Measurements from ENCODE around the gene HOXD4. TPM values are rescaled to one million over a fixed set of nuclear protein-coding genes. Genes with fewer than 3 reads are reported as not detected.

Gene HOXD4
- polyA plus RNA-seq, 1 of the 3 experiments (the other 2 are of a cell fraction), result 1.0 TPM

DNA sequence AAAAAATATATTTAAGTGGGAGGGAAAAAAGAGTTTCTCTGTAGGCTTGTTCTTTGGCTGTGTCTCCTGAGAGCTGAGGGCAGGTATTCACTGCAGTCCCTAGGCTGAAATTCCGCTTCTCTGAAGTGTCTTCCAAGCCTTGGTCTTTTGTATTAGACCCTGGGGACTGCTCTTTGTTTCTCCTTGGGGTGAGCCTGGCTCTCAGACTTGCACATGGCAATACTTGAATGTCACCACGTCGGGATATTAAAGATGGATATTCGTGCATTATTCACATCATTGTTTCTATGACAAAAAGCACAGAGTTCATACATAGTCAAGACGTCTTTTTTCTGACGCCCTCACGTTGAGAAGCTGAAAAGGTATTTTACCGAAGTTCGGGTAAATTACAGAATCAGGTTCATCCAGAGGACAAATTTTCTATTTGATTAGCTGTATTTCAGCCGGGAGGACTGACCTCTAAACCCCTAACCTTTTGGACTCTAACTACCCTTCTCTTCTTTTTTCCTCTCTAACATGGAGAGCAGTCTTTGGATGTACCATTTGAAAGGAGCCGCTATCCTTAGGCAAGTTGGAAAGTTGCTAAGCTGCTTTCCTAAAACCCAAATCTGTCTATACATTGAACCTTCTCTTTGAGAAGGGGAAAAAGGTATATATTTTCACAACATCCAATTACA is 3.4 kb downstream of the HOXD4 start:
- H3K4me1 ChIP-seq (ENCODE audit: control insufficient read depth in 1 of 2, insufficient read depth in 2 of 2, low read depth in 1 of 2, low read length in 1 of 2), result peaks cover 0 to 8% of the 10 kb centered on the region in 2 experiments; a peak in 2 of 4 replicates
- no peaks in the 10 kb centered on the region for H3K27me3 ChIP-seq (ENCODE audit: insufficient read depth)
- peaks cover 0 to 27% of the 10 kb centered on the region in 2 experiments for H3K36me3 ChIP-seq (replicated peaks in 1 of 2; ENCODE audit: control insufficient read depth in 1 of 2, insufficient read depth in 2 of 2, low read length in 1 of 2)
- no peak overlapping the region for H3K4me3 ChIP-seq (ENCODE audit: low read depth in 2 of 2, low read length in 1 of 2)
- H3K27ac ChIP-seq (ENCODE audit: low read depth in 2 of 2, low read length in 1 of 2), result no peak overlapping the region
- WGBS (ENCODE audit: low lambda C conversion rate), result 95% methylated on average over 11 of the region's 11 CpGs
- no peaks in the 10 kb centered on the region for H3K9me3 ChIP-seq
- no peak overlapping the region for H2AFZ ChIP-seq (ENCODE audit: low read depth)
- H3K4me2 ChIP-seq, result no peak overlapping the region
- no peaks in the 10 kb centered on the region for H3K79me2 ChIP-seq (ENCODE audit: insufficient read depth)
- H3K9ac ChIP-seq, result no peak overlapping the region
- DNase-seq, result no peak
- no peaks in the 10 kb centered on the region for H3F3A ChIP-seq (replicated peaks; ENCODE audit: insufficient read depth)
- TF ChIP-seq EZH2phosphoT487 (IDR thresholded peaks at IDR 0.05; ENCODE audit: borderline replicate concordance, low read depth), result no peak
- TF ChIP-seq GATA2 (CRISPR knock-in tag; IDR thresholded peaks at IDR 0.05), result no peak
- TF ChIP-seq, protein P1, sequence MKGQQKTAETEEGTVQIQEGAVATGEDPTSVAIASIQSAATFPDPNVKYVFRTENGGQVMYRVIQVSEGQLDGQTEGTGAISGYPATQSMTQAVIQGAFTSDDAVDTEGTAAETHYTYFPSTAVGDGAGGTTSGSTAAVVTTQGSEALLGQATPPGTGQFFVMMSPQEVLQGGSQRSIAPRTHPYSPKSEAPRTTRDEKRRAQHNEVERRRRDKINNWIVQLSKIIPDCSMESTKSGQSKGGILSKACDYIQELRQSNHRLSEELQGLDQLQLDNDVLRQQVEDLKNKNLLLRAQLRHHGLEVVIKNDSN (IDR thresholded peaks at IDR 0.05; ENCODE audit: borderline replicate concordance, low read depth), result no peak
- TF ChIP-seq ELF1 (IDR thresholded peaks at IDR 0.05), result no peak
- no peak for TF ChIP-seq NRF1 (IDR thresholded peaks at IDR 0.05; ENCODE audit: low read depth, low read length)
- TF ChIP-seq, protein P2, sequence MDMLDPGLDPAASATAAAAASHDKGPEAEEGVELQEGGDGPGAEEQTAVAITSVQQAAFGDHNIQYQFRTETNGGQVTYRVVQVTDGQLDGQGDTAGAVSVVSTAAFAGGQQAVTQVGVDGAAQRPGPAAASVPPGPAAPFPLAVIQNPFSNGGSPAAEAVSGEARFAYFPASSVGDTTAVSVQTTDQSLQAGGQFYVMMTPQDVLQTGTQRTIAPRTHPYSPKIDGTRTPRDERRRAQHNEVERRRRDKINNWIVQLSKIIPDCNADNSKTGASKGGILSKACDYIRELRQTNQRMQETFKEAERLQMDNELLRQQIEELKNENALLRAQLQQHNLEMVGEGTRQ (IDR thresholded peaks at IDR 0.05; ENCODE audit: borderline replicate concordance, low read depth, low read length), result no peak
- no peak for TF ChIP-seq MEF2A (IDR thresholded peaks at IDR 0.05; ENCODE audit: borderline replicate concordance, low read depth)
- TF ChIP-seq, protein P3, sequence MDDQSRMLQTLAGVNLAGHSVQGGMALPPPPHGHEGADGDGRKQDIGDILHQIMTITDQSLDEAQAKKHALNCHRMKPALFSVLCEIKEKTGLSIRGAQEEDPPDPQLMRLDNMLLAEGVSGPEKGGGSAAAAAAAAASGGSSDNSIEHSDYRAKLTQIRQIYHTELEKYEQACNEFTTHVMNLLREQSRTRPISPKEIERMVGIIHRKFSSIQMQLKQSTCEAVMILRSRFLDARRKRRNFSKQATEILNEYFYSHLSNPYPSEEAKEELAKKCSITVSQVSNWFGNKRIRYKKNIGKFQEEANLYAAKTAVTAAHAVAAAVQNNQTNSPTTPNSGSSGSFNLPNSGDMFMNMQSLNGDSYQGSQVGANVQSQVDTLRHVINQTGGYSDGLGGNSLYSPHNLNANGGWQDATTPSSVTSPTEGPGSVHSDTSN (IDR thresholded peaks at IDR 0.05), result no peak
- POLR2A ChIA-PET, result interaction anchor here (1.1 kb wide), 1 partner anchor 18 kb away, joined by 3 read pairs; no protein-coding TSS in a partner anchor
- H3K9me2 ChIP-seq, result no peaks in the 10 kb centered on the region
- CTCF ChIA-PET, result interaction anchor here (1.1 to 6.2 kb wide), 6 partner anchors 11 to 400 kb away, joined by 3 to 53 read pairs (median 7); no protein-coding TSS in a partner anchor
- no peaks in the 10 kb centered on the region for H4K20me1 ChIP-seq (ENCODE audit: insufficient read depth)

DNA sequence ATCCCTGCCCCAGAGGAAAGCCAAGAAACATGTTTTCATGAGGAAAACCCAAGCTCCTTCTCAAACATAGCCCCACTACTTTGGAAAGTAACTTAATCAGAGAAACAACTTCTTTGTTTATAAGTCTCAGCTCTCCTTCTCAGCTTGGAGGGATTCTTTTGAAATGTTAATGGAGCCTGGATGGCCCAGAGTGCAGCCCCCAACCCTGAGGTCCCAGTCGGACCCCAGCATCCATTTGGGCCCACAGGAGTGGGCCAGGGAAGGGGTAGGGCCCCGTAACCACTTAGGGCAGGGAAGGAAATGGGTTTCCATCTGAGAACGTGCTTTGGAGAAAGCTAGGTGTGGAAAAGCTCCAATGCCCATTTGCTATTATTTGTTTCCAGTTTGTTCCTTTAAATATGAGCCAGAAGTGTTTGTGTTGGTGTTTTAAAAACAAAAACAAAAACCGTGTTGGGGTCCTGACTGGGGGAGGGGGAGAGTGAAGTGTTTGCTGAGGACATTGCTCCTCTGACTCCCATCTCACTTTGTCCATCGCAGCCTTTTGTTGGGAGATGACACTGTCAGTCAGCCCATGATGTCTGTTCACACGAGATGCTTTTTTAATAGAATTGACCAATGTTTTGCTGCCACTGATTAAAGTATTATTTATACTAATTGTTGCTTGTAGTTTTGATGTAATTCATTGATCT is 4.2 kb downstream of the HOXD4 start:
- H4K20me1 ChIP-seq (ENCODE audit: insufficient read depth), result no peaks in the 10 kb centered on the region
- ChIA-PET POLR2A (interaction anchor here (1.1 kb wide), 1 partner anchor 19 kb away, joined by 3 read pairs; no protein-coding TSS in a partner anchor), CTCF (interaction anchor here (0.8 to 6.2 kb wide), 8 partner anchors 12 to 494 kb away, joined by 3 to 53 read pairs (median 4); no protein-coding TSS in a partner anchor)
- 79% methylated on average over 6 of the region's 6 CpGs for WGBS (ENCODE audit: low lambda C conversion rate)
- no peak overlapping the region for H3K4me2 ChIP-seq
- peaks cover 0 to 8% of the 10 kb centered on the region in 2 experiments; a peak in 2 of 4 replicates for H3K4me1 ChIP-seq (ENCODE audit: control insufficient read depth in 1 of 2, insufficient read depth in 2 of 2, low read depth in 1 of 2, low read length in 1 of 2)
- no peak overlapping the region for H3K4me3 ChIP-seq (ENCODE audit: low read depth in 2 of 2, low read length in 1 of 2)
- no peaks in the 10 kb centered on the region for H3K27me3 ChIP-seq (ENCODE audit: insufficient read depth)
- no peaks in the 10 kb centered on the region for H3K79me2 ChIP-seq (ENCODE audit: insufficient read depth)
- H3F3A ChIP-seq (replicated peaks; ENCODE audit: insufficient read depth), result no peaks in the 10 kb centered on the region
- H3K9me3 ChIP-seq, result no peaks in the 10 kb centered on the region
- no peak for DNase-seq
- no peaks in the 10 kb centered on the region for H3K9me2 ChIP-seq
- H3K36me3 ChIP-seq (replicated peaks in 1 of 2; ENCODE audit: control insufficient read depth in 1 of 2, insufficient read depth in 2 of 2, low read length in 1 of 2), result peaks cover 0 to 27% of the 10 kb centered on the region in 2 experiments
- no peak for TF ChIP-seq SIN3A (IDR thresholded peaks at IDR 0.05; ENCODE audit: borderline replicate concordance, low read depth, low read length)
- no peak for TF ChIP-seq FOXM1 (IDR thresholded peaks at IDR 0.05; ENCODE audit: low read depth)
- TF ChIP-seq, protein P1 (IDR thresholded peaks at IDR 0.05; ENCODE audit: borderline replicate concordance, low read depth), result no peak
- TF ChIP-seq JUND (IDR thresholded peaks at IDR 0.05), result no peak
- TF ChIP-seq RFX5 (IDR thresholded peaks at IDR 0.05; ENCODE audit: low read length), result no peak
- TF ChIP-seq RCOR1 (IDR thresholded peaks at IDR 0.05; ENCODE audit: low read length), result no peak
- no peak for TF ChIP-seq CHD2 (IDR thresholded peaks at IDR 0.05; ENCODE audit: low read length, partially characterized antibody)
- TF ChIP-seq MEF2A (IDR thresholded peaks at IDR 0.05; ENCODE audit: borderline replicate concordance, low read depth), result no peak
- no peak for TF ChIP-seq TCF12 (IDR thresholded peaks at IDR 0.05)
- TF ChIP-seq, protein P4, sequence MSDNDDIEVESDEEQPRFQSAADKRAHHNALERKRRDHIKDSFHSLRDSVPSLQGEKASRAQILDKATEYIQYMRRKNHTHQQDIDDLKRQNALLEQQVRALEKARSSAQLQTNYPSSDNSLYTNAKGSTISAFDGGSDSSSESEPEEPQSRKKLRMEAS (IDR thresholded peaks at IDR 0.05; ENCODE audit: low read depth), result no peak
- TF ChIP-seq YY1 (IDR thresholded peaks at IDR 0.05; ENCODE audit: low read depth), result no peak
- TF ChIP-seq RAD21 (IDR thresholded peaks at IDR 0.05; ENCODE audit: low read length), result no peak
- TF ChIP-seq, protein P5, sequence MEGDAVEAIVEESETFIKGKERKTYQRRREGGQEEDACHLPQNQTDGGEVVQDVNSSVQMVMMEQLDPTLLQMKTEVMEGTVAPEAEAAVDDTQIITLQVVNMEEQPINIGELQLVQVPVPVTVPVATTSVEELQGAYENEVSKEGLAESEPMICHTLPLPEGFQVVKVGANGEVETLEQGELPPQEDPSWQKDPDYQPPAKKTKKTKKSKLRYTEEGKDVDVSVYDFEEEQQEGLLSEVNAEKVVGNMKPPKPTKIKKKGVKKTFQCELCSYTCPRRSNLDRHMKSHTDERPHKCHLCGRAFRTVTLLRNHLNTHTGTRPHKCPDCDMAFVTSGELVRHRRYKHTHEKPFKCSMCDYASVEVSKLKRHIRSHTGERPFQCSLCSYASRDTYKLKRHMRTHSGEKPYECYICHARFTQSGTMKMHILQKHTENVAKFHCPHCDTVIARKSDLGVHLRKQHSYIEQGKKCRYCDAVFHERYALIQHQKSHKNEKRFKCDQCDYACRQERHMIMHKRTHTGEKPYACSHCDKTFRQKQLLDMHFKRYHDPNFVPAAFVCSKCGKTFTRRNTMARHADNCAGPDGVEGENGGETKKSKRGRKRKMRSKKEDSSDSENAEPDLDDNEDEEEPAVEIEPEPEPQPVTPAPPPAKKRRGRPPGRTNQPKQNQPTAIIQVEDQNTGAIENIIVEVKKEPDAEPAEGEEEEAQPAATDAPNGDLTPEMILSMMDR (IDR thresholded peaks at IDR 0.05), result no peak
- no peak overlapping the region for H2AFZ ChIP-seq (ENCODE audit: low read depth)
- no peak overlapping the region for H3K9ac ChIP-seq
- no peak overlapping the region for H3K27ac ChIP-seq (ENCODE audit: low read depth in 2 of 2, low read length in 1 of 2)

Measured in SK-N-SH (cell line).